Smooth muscle cell of trachea (primary cell): ENCODE measurements around the gene SRXN1. TPM values are rescaled to one million over a fixed set of nuclear protein-coding genes. Genes with fewer than 3 reads are reported as not detected.

Experiments used
- total RNA-seq: library from RNA; depleted of rRNA; stranded (reverse); fragments of >200 nt; gene quantifications from 2 replicates; pipeline ENCODE4 v1.2.1, GENCODE V29; 2014

Gene SRXN1
- 73.0 and 175 TPM in 2 replicates for total RNA-seq

DNA sequence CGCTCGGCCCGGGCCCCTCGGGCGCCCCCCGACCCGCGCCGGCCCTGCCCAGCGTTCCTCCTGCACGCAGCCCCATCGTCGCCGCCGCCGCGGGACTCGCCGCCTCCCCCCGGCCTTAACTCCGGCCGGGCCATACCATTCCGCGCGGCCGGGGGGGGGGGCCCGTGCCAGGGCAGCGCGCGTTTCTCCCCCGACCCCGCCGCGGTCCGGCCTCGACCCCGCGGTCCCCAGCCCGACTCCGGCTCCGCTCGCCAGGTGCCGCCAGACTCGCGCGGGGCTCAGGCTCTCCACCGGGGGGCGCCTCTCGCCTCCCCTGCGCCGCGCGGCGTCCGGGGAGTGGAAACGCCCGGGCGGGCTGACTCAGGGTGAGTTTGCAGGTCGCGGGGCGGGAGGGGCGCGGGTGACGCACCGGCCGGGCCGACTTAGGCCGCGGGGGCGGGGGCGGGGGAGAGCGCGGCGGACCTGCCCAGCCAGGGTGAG is at the start of gene SRXN1:
Gene SRXN1 (minus strand): TSS at position 91 of the 480 bp plus-strand sequence. CDS start 15 bp downstream, at position 76.

DNA sequence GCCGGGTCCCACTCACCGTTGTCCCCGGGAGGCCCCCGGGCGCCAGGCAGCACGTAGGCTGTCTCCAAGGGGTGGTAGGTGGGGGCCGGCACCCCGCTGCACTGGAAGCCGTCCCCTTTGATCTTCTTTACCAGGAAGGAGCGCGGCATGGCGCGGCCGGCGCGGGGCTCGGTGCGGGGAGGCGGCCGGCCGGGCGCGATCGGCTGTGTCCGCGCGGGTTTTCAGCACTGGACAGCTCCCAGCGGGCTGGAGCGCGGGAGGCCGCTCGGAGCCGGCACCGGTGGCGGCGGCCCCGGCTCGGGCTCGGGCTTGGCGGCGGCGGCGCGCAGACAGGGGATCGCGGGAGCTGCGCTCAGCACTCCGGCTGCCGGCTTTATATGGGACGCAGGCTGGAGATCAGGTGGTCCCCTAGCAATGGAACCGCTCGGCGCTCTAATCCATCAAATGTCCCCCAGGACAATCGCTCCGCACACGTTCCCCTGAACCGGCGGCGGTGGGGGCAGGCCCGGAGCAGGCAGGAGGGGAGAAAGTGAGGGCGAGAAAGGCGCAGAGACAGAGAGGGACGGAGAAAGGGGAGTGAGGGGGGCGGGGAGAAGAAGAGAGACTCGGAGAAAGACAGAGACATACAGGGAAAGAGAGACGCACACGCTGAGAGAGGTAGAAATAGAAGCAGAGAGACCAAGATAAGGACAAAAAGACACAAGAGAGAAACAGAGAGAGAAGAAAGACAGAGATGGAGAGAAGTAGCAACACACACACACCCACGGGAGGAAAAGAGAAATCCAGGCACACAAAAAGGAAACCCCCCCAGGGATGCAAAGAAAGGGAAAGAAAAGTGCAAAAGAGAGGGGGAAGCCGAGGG is 22.7 kb upstream of the SRXN1 start, which contains the start of gene SCRT2:
Gene SCRT2 (minus strand): TSS at position 350 of the 862 bp plus-strand sequence. CDS start 201 bp downstream, at position 149.

DNA sequence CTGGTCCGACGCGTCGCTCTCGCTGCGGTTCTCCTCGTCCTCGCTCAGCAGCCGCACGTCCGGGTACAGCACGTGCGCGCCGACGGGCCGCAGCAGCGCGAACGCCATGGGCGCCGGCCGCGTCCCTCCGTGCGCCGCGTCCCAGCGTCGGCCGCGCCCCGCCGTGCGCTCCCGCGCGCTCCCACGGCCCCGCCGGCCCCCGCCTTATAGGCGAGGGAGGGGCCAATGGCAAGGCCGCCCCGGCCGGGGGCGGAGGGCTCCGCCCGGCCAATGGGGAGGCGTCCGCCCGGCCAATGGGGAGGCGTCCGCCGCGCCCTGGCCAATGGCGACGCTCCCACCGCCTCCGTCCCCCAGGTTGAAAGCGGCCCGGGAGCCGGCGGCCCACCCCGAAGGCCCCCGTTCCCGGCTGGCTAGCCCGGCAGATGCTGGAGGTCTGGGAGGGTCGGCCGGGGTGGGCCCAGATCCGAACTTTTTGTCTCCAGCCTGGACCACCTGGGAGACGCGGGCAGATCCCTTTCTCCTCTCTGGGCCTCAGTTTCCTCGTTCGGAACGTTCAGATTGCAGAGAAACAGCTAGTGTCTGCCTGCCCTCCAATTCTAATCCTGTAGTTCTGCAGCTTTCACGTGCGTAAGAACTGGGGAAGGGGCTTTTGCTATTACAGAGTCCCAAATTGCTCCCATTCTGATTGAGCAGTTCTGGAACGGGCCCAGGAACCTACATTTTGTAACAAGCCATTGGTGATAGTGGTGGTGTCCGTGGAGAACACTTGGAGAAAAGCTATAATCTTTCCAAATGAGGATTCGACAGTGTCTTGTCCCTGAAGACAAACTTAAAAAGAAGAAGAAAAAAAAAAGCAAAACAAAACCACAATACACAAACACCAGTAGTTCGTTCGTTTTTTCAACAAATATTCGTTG is 42.6 kb downstream of the SRXN1 start, which contains the start of gene TCF15:
Gene TCF15 (minus strand): TSS at position 180 of the 917 bp plus-strand sequence. CDS start 72 bp downstream, at position 108.

Other genes with a start within 250 kb of the SRXN1 start
- gene RBCK1, start 244.9 kb downstream of the SRXN1 start, total RNA-seq: 91.0 and 119 TPM in 2 replicates
- gene TBC1D20, start 190.7 kb downstream of the SRXN1 start, total RNA-seq: 36.1 and 45.7 TPM in 2 replicates
- 111 and 156 TPM in 2 replicates for gene CSNK2A1, start 109.4 kb downstream of the SRXN1 start, total RNA-seq
- gene TCF15, start 42.9 kb downstream of the SRXN1 start, total RNA-seq: not detected in 2 replicates
- not detected in 2 replicates for gene SCRT2, start 22.6 kb upstream of the SRXN1 start, total RNA-seq
- not detected in 2 replicates for gene SLC52A3, start 115.3 kb upstream of the SRXN1 start, total RNA-seq
- gene FAM110A, start 180.5 kb upstream of the SRXN1 start, total RNA-seq: 3.9 and 4.1 TPM in 2 replicates